NCI-H345 treated with DMSO at 0.1 percent for 48 hours (cell line): ENCODE results near the gene MEIOSIN.
"Not testable (repeated sequence)": the region's sequence is repeated elsewhere in the genome, so short reads cannot be mapped to it uniquely, and the experiment has no call there.

ENCODE experiments used
- DNase-seq: peaks from one replicate; lab custom pipeline; 2025; ENCODE audit not compliant: unreplicated experiment; lab: John Stamatoyannopoulos, UW

Gene MEIOSIN

GRCh38 chr19:45733160-45733810 is at the start of gene MEIOSIN:
Gene MEIOSIN, plus strand, starts transcription at chr19:45733439. Its CDS starts 1,938 bp downstream, at chr19:45735377.
- no peak for DNase-seq

DNA sequence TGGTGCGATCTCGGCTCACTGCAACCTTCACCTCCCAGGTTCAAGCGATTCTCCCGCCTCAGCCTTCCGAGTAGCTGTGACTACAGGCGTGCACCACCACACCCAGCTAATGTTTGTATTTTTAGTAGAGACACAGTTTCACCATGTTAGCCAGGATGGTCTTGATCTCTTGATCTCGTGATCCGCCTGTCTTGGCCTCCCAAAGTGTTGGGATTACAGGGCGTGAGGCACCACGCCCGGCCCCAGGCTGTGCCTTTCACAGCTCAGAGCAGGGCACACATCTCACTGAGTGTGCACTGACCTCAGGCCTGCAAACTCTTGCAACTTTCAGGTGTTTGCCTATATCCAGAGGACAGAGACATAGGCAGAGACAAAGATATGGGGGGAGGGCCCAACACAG is 48.2 kb upstream of the MEIOSIN start:
- not testable (repeated sequence) for DNase-seq

GRCh38 chr19:45687599-45687998 is 45.6 kb upstream of the MEIOSIN start:
- DNase-seq, result no peak

DNA sequence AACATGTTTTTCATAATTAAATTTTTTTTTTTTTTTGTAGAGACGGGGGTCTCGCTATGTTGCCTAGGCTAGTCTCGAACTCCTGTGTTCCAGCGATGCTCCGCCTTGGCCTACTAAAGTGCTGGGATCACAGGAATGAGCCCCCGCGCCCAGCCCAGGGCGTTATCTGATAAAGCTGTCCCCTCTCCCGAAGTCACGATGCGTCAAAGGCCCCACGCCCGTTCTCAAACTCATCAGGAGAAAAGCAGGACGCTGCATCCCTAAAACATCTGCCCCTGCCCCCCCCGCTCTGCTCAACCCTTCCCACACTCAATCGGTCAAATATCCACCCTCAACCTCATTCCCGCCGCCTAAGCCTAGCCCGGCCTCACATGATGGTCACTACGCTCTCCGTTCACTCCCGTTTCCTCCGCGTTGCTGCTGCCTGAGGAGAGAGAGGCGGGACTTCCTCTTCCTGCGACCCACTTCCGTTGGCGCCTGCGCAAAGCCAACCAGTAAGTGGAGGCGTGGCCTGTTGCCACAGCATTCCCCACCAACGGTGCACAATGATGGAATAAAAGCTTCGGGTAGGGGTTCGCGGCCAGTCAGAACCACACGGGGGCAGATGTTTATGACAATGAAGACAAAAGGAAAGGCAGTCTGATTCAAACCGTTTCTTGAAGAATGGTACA is 41.6 kb upstream of the MEIOSIN start, which contains the start of gene SNRPD2:
Gene SNRPD2 (minus strand): TSS at position 438 of the 671 bp plus-strand sequence. CDS start 65 bp downstream, at position 373.
- peak; percentile 89 for DNase-seq

GRCh38 chr19:45692187-45693105 is 40.8 kb upstream of the MEIOSIN start, which contains the start of gene QPCTL:
Gene QPCTL, plus strand, starts transcription at chr19:45692666. Its CDS starts 38 bp downstream, at chr19:45692704.
- peak; percentile 96 for DNase-seq

DNA sequence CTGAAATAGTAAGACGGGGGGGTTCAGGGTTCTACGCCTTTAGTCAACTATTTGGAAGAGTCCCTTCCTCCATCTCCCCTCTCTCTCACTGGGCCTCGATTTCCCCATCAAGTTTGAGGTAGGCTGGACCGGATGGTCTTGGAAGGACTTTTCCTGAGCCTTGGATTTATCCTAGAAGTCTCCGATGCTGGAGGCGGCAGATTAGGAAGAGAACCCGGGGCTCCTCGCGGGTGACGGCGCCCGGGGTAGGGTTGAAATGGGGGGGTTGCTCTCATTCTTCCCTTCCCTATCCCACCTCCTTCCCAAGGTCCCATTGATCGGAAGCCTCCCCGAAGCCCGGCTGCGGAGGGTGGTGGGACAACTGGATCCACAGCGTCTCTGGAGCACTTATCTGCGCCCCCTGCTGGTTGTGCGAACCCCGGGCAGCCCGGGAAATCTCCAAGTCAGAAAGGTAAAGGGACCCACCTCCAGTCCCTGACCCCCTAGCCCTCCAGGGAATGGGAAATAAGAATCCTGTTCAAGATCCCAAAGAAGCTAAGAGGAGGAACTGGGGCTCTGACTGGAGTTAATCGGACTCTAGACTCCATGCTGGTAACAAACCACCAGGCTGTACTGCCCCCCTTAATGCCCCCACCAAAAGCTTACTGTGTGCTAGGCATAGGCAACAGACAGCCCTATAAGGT is 40.0 kb upstream of the MEIOSIN start:
- DNase-seq, result peak; percentile 17

DNA sequence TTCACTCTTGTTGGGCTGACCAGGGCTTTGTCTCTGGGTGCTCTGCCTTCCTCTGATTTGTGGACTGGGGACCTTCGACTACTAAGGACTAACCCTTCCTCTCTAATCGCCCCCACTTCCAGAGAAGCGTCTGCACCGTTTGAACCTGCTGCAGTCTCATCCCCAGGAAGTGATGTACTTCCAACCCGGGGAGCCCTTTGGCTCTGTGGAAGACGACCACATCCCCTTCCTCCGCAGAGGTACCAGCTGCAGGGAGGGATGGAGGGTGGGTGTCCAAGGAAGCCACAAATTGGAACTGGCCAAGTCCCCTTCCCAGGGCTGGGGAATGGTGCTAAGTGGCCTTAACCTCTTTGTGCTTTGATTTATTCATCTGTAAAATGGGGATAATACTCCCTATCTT is 31.6 kb upstream of the MEIOSIN start:
- no peak for DNase-seq

- no peak for DNase-seq
Measured at GRCh38 chr19:45705115-45705514, 28.1 kb upstream of the MEIOSIN start.

DNA sequence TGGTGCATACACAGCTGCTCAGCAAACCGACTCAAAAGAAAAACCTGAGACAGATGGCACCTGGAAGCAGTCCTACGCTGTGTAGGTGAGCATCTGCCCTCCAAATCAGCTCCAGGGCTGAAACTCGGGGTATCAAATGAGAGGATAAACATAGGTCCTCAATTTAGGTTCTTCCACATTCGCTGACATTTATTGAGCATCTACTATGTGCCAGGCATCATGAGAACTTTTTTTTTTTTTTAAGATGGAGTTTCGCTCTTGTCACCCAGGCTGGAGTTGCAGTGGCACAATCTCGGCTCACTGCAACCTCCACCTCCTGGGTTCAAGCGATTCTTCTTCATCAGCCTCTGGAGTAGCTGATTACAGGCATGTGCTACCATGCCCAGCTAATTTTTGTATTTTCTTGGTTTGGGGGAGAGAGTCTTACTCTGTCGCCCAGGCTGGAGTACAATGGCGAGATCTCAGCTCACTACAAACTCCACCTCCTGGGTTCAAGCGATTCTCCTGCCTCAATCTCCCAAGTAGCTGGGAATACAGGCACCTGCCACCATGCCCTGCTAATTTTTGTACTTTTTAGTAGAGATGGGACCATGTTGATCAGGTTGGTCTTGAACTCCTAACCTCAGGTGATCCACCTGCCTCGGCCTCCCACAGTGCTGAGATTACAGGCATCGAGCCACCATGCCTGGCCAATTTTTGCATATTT is 27.4 kb upstream of the MEIOSIN start:
- DNase-seq, result no peak

GRCh38 chr19:45710356-45711130 is 22.7 kb upstream of the MEIOSIN start:
- no peak for DNase-seq

GRCh38 chr19:45711851-45712698 is 21.2 kb upstream of the MEIOSIN start:
- DNase-seq, result no peak

DNA sequence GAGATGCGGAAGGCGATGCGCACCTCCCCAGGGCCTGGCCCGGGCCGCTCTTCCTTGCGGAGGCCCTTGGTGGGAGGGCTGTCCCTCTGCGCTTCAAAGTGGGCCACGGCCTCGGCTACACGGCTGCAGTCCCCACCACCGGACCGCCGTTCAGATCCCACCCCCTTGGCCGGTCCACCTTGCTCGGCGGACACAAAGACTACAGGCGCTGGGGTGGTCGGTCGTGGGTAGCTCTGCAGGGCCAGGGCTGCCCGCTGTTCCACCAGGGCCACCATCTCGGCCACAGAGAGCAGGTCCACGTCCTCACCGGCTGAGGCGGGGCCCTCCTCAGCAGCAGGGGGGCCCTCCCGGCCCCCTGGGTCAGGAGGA is 20.6 kb upstream of the MEIOSIN start:
- no peak for DNase-seq

GRCh38 chr19:45713141-45713540 is 20.1 kb upstream of the MEIOSIN start:
- no peak for DNase-seq

- no peak for DNase-seq
Measured at GRCh38 chr19:45715139-45715538, 18.1 kb upstream of the MEIOSIN start.

DNA sequence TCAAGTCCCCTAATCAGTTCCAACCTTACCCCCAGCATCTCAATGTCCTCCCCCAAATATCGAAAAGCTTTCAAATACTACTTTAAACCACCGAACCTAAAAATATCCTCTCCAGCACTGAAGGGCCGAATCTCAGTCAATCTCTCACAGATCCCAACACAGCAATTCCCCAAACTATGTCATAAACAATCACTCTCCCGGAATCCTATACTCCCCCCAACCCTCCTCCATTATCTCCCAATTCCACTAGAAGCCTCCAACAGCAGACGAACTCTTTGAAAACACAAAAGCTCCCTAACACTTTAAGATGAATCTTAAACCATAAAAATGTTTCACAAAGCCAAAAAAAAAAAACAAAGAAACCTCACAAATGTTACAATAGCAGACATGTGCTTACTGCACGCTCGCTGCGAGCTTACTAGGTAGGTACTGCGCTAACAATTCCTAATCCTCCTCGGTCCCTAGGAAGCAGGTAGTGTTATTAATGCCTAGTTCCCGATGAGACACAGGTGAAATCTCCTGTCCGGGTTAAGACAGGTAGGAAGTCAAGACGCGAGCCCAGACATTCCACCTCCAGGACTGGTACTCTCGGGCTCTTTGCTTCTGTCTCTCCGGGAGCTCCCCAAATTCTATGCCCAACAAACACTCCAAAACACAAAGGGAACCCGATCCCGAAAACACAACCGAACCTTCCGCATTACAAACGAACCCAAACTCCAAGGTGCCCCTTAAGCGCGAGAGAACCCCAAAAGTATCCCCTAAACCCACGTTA is 16.7 kb upstream of the MEIOSIN start:
- DNase-seq, result no peak

GRCh38 chr19:45717131-45717982 is 15.9 kb upstream of the MEIOSIN start:
- peak; percentile 84 for DNase-seq
